HepG2 (cell line): Measurements from ENCODE around the gene DTNA.

Experiments
- HCFC1 ChIP-seq: fragments of 150-350 bp; IDR thresholded peaks from 2 replicates; pipeline ENCODE4 v1.6.1; 2014; ENCODE audit warnings: low read depth, low read length
- SOX13 ChIP-seq, 3 experiments: fragments of 450-650 bp in 1 of 3; sonication (generic) in 1 of 3; formaldehyde crosslinking in 1 of 3; IDR thresholded peaks in 2 of 3; conservative IDR thresholded peaks in 1 of 3; 2 replicates each; pipeline versions ENCODE4 v1.5.0 to v1.6.1; 2016 to 2020; ENCODE audit warnings: antibody characterized with exemption in 1 of 3, mild to moderate bottlenecking in 1 of 3, missing compliant biosample characterization in 1 of 3, missing genetic modification reagents in 1 of 3, moderate library complexity in 1 of 3
- ZNF224 ChIP-seq: sonication (generic); formaldehyde crosslinking; IDR thresholded peaks from 2 replicates; pipeline ENCODE4 v1.5.0; 2020; ENCODE audit warnings: mild to moderate bottlenecking, missing genetic modification reagents
- ZNF776 ChIP-seq: sonication (generic); formaldehyde crosslinking; IDR thresholded peaks from 2 replicates; pipeline ENCODE4 v1.4.0; 2020; ENCODE audit warnings: mild to moderate bottlenecking, missing genetic modification reagents
- TF ChIP-seq, protein P1 (sequence below), 2 experiments: sonication (generic) in 1 of 2; formaldehyde crosslinking in 1 of 2; IDR thresholded peaks; 2 replicates each; pipeline versions ENCODE4 v1.5.1 to v1.6.1; 2011 to 2020; ENCODE audit warnings: borderline replicate concordance in 1 of 2, low read depth in 1 of 2, low read length in 1 of 2, mild to moderate bottlenecking in 1 of 2, missing genetic modification reagents in 1 of 2, moderate library complexity in 1 of 2
- TF ChIP-seq, protein P2 (sequence below): sonication (generic); formaldehyde crosslinking; IDR thresholded peaks from 2 replicates; pipeline ENCODE4 v1.4.0; 2020; ENCODE audit warnings: missing genetic modification reagents

DNA sequence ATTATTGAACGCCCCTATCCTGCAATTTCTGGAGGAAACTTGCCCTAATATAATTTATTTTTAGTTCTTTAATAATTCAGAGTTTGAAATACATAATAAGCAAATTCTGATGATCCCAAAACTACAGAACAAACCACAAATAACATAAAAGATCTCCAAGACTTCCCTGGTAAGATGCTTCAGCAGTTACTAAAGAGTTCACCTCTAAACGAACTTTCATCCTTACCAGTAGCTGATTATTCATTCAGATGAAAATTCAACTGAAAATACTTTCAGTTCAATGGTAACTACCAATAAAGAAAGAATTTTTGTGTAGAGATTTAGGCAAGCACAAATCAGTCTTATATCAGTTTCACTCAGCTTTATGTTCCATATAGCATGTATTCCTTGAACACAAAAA lies 201.0 kb downstream of the DTNA start:
- TF ChIP-seq SOX13 (IDR thresholded peaks at IDR 0.05) (no peak), SOX13 (CRISPR knock-in tag; conservative IDR thresholded peaks at IDR 0.05 in 1 of 2, IDR thresholded peaks at IDR 0.05 in 1 of 2) (no peak), HCFC1 (no peak), ZNF224 (CRISPR knock-in tag) (no peak), ZNF776 (CRISPR knock-in tag) (no peak)
- TF ChIP-seq, protein P1, sequence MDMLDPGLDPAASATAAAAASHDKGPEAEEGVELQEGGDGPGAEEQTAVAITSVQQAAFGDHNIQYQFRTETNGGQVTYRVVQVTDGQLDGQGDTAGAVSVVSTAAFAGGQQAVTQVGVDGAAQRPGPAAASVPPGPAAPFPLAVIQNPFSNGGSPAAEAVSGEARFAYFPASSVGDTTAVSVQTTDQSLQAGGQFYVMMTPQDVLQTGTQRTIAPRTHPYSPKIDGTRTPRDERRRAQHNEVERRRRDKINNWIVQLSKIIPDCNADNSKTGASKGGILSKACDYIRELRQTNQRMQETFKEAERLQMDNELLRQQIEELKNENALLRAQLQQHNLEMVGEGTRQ (IDR thresholded peaks at IDR 0.05; ENCODE audit: low read depth, low read length), result no peak
- TF ChIP-seq, protein P1 (CRISPR knock-in tag; IDR thresholded peaks at IDR 0.05; ENCODE audit: borderline replicate concordance), result no peak
- TF ChIP-seq, protein P2, sequence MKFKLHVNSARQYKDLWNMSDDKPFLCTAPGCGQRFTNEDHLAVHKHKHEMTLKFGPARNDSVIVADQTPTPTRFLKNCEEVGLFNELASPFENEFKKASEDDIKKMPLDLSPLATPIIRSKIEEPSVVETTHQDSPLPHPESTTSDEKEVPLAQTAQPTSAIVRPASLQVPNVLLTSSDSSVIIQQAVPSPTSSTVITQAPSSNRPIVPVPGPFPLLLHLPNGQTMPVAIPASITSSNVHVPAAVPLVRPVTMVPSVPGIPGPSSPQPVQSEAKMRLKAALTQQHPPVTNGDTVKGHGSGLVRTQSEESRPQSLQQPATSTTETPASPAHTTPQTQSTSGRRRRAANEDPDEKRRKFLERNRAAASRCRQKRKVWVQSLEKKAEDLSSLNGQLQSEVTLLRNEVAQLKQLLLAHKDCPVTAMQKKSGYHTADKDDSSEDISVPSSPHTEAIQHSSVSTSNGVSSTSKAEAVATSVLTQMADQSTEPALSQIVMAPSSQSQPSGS (CRISPR knock-in tag), result no peak
